Ovary (tissue), 9 donors: ENCODE results near the gene AP2S1. TPM values are rescaled to one million over a fixed set of nuclear protein-coding genes. Genes with fewer than 3 reads are reported as not detected.
"Not testable (repeated sequence)": the region's sequence is repeated elsewhere in the genome, so short reads cannot be mapped to it uniquely, and the experiment has no call there.

Experiments used
- DNase-seq, 5 donors: peaks; one replicate each; pipeline ENCODE4 v3.0.0-alpha.2; 2019 to 2020
- H3K27ac ChIP-seq, 2 donors: fragments of 200-600 bp; one replicate each; pipeline versions ENCODE4 v1.5.1 to v1.8.0; 2019 to 2022
- H3K27me3 ChIP-seq: fragments of 200-600 bp; one replicate; pipeline ENCODE4 v1.8.0; 2022
- H3K36me3 ChIP-seq: fragments of 200-600 bp; sonication (generic); one replicate; pipeline ENCODE4 v1.5.1; 2019
- H3K4me1 ChIP-seq: one replicate; pipeline ENCODE4 v1.8.1; 2013; ENCODE audit warnings: mild to moderate bottlenecking, moderate library complexity; ENCODE audit not compliant: insufficient read depth
- H3K4me3 ChIP-seq: fragments of 200-600 bp; sonication (generic); one replicate; pipeline ENCODE4 v1.5.1; 2017
- H3K9me3 ChIP-seq, 2 donors: fragments of 200-600 bp in 1 of 2; sonication (generic) in 1 of 2; one replicate each; pipeline versions ENCODE4 v1.5.1 to v1.8.1; 2013 to 2019; ENCODE audit warnings: mild to moderate bottlenecking in 1 of 2, moderate library complexity in 1 of 2
- EP300 ChIP-seq: sonication (generic); formaldehyde crosslinking; IDR thresholded peaks from one replicate; pipeline ENCODE4 v1.6.1; 2017; ENCODE audit warnings: antibody characterized with exemption
- POLR2A ChIP-seq: fragments of 450-650 bp; IDR thresholded peaks from one replicate; pipeline ENCODE4 v1.6.1; 2017; ENCODE audit warnings: antibody characterized with exemption, mild to moderate bottlenecking, moderate library complexity
- WGBS, 3 donors: extraction: QIAGEN DNeasy Blood & Tissue Kit in 1 of 3; methylation state at CpG; one replicate each; pipeline versions ENCODE4 v1.1.5 to v1.1.7; 2013 to 2017; 5-methylcytosine and 5-hydroxymethylcytosine counted together
- intact Hi-C, 4 donors: fragments of 100-400 bp; cut with DNase I; formaldehyde crosslinking; loops; one replicate each; pipeline versions ENCODE4 v1.11.0 to v1.15.1; 2022 to 2023
- polyA plus RNA-seq, 2 donors: library from polyadenylated mRNA; stranded (reverse); fragments of 200-250 nt in 1 of 2; fragments of 350-450 nt in 1 of 2; fragmentation: Illumina TruSeq in 1 of 2; extraction: RNeasy Lipid Tissue Mini Kit (QIAGEN cat#74804) in 1 of 2; gene quantifications; one replicate each; pipeline ENCODE4 v1.2.3, GENCODE V29; 2013 to 2014
- total RNA-seq, 7 donors: library from RNA; depleted of rRNA in 2 of 7; stranded (reverse); fragments of >200 nt in 2 of 7; fragmentation: NEBNext Ultra II Directional in 3 of 7; extraction: Animal tissue kit (Norgen Biotek cat#: 25700) in 3 of 7; gene quantifications; one replicate each; pipeline versions ENCODE4 v1.1.0 to v1.2.4, GENCODE V29; 2016 to 2023
- TF ChIP-seq, protein P1 (sequence below), 3 donors: fragments of 450-650 bp in 2 of 3; fragments of 200-600 bp in 1 of 3; IDR thresholded peaks; one replicate each; pipeline versions ENCODE4 v1.5.1 to v1.8.0; 2016 to 2022; ENCODE audit warnings: antibody characterized with exemption in 3 of 3, mild to moderate bottlenecking in 1 of 3
- donor health status: DM: no; HTN: no; CAD: no; lungs with moderate emphysema.
- donor health status: DM: no; HTN: no; CAD: no.
- donor health status: Bipolar disorder and iron deficiency.
- donor health status: DM: yes; HTN: yes; CAD: no.
- donor health status: DM: no; HTN: no; CAD: no.
- donor health status: DM: yes; HTN: yes; CAD: no.

Gene AP2S1
- total and polyA plus RNA-seq, 9 donors, result 39.9 to 86.3 (median 57.0) TPM

DNA sequence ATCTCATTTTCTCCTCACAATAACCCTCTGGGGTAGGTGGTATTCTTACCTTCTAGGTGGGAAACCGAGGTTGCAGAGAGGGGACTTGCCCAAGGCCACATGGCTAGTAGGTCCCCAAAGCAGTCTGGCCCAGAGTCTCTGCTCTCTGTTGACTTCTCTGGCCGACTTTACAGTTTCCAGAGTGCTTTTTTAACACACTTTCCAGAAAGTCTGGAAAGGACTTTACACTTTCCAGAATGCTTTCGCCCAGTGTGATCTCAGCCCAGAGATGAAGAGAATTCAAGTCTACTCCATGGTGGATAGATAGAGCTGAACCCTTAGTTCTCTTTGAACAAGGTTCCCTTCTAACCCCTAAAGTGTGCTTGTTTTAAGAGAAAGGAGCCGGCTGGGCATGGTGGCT lies 22.3 kb upstream of the AP2S1 start:
- TF ChIP-seq POLR2A, result no peak
- TF ChIP-seq EP300, result no peak
- TF ChIP-seq, protein P1, sequence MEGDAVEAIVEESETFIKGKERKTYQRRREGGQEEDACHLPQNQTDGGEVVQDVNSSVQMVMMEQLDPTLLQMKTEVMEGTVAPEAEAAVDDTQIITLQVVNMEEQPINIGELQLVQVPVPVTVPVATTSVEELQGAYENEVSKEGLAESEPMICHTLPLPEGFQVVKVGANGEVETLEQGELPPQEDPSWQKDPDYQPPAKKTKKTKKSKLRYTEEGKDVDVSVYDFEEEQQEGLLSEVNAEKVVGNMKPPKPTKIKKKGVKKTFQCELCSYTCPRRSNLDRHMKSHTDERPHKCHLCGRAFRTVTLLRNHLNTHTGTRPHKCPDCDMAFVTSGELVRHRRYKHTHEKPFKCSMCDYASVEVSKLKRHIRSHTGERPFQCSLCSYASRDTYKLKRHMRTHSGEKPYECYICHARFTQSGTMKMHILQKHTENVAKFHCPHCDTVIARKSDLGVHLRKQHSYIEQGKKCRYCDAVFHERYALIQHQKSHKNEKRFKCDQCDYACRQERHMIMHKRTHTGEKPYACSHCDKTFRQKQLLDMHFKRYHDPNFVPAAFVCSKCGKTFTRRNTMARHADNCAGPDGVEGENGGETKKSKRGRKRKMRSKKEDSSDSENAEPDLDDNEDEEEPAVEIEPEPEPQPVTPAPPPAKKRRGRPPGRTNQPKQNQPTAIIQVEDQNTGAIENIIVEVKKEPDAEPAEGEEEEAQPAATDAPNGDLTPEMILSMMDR (IDR thresholded peaks at IDR 0.05), result no peak
- DNase-seq, result no peak
- intact Hi-C loops, result loop anchor here in 1 of 4 donors (10.0 kb wide), 1 partner anchor 52 kb away; no protein-coding TSS in a partner anchor
- 78 to 94% (median 82%) methylated on average over 4 of the region's 4 CpGs for WGBS, 3 donors
- H3K27ac ChIP-seq, result no peak overlapping the region
- H3K36me3 ChIP-seq, result no peaks in the 10 kb centered on the region
- no peak overlapping the region for H3K4me3 ChIP-seq
- peaks cover 8% of the 10 kb centered on the region for H3K4me1 ChIP-seq
- H3K27me3 ChIP-seq, result no peaks in the 10 kb centered on the region
- H3K9me3 ChIP-seq, result no peaks in the 10 kb centered on the region

DNA sequence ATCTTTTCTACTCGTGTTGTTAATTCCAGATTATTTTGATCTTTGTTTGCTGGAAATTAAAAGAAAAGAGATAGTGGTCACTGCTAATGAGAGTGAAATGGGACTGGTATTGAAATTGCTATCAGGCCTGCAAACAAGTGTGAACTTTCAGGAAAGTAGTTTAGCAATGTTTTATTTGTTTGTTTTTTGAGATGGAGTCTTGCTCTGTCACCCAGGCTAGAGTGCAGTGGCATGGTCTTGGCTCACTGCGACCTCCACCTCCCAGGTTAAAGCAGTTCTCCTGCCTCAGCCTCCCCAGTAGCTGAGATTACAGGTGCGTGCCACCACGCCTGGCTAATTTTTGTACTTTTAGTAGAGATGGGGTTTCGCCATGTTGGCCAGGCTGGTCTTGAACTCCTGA lies 20.5 kb upstream of the AP2S1 start:
- not testable (repeated sequence) for H3K27ac ChIP-seq, H3K36me3 ChIP-seq, H3K4me3 ChIP-seq, H3K27me3 ChIP-seq, H3K9me3 ChIP-seq, DNase-seq, H3K4me1 ChIP-seq
- intact Hi-C loops, result loop anchor here in 1 of 4 donors (10.0 kb wide), 1 partner anchor 54 kb away; no protein-coding TSS in a partner anchor
- 82 to 86% (median 85%) methylated on average over 5 of the region's 5 CpGs for WGBS, 3 donors

DNA sequence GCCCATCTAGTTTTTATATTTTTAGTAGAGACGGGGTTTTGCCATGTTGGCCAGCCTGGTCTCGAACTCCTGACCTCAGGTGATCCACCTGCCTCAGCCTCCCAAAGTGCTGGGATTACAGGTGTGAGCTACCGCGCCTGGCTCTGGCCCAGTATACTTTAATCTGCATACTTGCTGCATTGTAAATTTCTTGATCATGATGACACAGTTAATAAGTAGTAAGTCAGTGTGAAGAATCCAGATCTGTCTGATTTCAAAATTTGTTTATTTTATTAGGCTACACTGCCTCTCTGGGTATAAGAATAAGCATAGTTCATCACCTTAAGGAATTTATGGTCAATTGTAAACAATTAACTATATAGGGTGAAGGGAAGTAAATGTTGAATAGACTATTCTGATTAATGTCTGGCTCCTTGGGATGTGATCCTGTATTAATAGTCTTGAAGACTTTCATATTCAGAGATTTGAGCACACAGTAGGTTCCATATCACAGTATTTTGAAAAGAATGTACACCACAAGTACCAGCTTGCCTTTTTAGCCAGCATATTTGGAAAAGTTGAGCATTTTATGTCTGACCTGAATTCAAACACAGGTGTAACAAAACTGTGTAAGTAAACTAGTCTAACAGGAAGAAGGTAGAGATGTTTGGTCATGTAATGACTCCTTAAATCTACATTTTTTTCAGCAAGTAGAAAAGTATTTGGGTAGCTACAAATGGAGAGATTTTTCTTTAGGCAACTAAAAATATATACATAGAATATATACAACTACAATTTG lies 17.6 kb upstream of the AP2S1 start:
- Histone ChIP-seq H3K9me3 (no peaks in the 10 kb centered on the region), H3K27ac (no peak overlapping the region), H3K36me3 (no peaks in the 10 kb centered on the region), H3K4me1 (peaks cover 19% of the 10 kb centered on the region), H3K27me3 (no peaks in the 10 kb centered on the region), H3K4me3 (no peak overlapping the region)
- DNase-seq, result no peak
- TF ChIP-seq EP300 (no peak), POLR2A (no peak)
- TF ChIP-seq, protein P1 (IDR thresholded peaks at IDR 0.05), result no peak
- WGBS, 3 donors, result 88 to 95% (median 91%) methylated on average over 4 of the region's 4 CpGs
- intact Hi-C loops, result no loop called here

DNA sequence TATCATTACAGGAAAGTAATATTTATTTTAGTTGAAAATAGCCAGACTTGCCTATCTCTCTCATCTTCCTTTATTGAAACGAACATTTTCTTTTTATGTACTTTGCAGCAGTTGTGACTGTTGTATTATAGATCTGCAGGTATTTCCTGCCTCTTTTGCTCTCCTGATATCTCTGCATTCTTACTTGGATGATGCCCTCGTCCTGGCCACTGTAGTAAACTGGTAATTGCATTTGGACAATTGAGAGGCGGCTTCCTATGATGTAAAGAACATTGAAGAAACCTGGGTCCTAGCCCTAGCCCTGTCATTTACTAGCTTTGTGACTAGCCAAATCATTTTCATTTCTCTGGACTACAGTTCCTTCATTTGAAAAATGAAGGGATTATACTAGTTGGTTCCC lies 16.5 kb upstream of the AP2S1 start:
- Histone ChIP-seq H3K36me3 (no peaks in the 10 kb centered on the region), H3K4me1 (peaks cover 21% of the 10 kb centered on the region), H3K27ac (no peak overlapping the region), H3K4me3 (no peak overlapping the region), H3K9me3 (no peaks in the 10 kb centered on the region), H3K27me3 (no peaks in the 10 kb centered on the region)
- intact Hi-C loops, result no loop called here
- TF ChIP-seq POLR2A (no peak), EP300 (no peak)
- TF ChIP-seq, protein P1 (IDR thresholded peaks at IDR 0.05), result no peak
- DNase-seq, result no peak
- 57 to 61% (median 60%) methylated on average over 3 of the region's 3 CpGs for WGBS, 3 donors

DNA sequence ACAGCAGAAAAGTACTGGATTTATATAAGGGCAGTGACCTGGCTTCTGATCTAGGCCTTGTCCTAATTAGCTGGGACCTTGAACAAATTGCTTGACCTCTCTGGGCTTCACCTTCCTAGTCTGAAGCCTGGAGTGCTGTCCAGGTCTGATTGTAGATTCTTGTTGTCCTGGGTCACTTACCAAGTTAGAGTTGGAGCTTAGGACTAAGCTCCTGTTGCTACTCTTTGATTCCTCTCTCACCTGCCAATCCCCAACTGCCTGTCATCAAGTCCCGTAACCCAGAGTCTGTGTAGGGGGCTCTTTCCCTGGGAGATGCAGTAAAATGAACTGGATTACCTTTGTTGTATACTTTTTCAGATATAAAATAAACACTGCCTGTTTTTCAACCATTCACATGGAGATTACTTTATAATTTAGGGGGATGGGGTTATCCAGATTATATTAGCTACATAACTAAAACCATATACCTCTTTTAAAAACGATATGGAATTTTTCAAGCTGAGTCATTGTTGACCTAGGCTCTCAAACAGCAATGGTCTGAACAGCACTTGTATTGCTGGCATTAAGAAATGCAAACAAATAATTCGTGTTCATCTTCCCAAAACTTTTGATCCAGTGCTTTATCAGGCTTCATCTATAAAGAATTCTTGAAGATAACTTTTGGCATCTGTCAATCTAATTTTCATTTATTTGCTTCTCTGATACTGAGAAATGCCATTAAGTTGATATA lies 15.9 kb upstream of the AP2S1 start:
- no peak for DNase-seq
- Histone ChIP-seq H3K27ac (no peak overlapping the region), H3K36me3 (no peaks in the 10 kb centered on the region), H3K4me1 (peaks cover 21% of the 10 kb centered on the region), H3K9me3 (no peaks in the 10 kb centered on the region), H3K27me3 (no peaks in the 10 kb centered on the region), H3K4me3 (no peak overlapping the region)
- intact Hi-C loops, result no loop called here
- WGBS, 3 donors, result 38 to 42% (median 41%) methylated on average over 3 of the region's 3 CpGs
- TF ChIP-seq POLR2A (no peak), EP300 (no peak)
- TF ChIP-seq, protein P1 (IDR thresholded peaks at IDR 0.05), result no peak
